Body of pancreas (tissue), 4 donors: ENCODE data around the gene ELL. TPM values are rescaled to one million over a fixed set of nuclear protein-coding genes. Genes with fewer than 3 reads are reported as not detected.

Experiments
- ATAC-seq: fragments of 150-250 bp; one replicate; pipeline ENCODE4 v1.9.1; 2016
- DNase-seq, 4 donors: peaks; one replicate each; pipeline ENCODE4 v3.0.0-alpha.2; 2019
- H3K27ac ChIP-seq, 4 donors: fragments of 200-600 bp; sonication (generic); 1 replicate in 3 of 4; 2 replicates in 1 of 4; pipeline versions ENCODE4 v1.5.1 to v1.6.1; 2016 to 2019; ENCODE audit warnings: mild to moderate bottlenecking in 1 of 4, mixed read lengths in 1 of 4, moderate library complexity in 1 of 4
- H3K27me3 ChIP-seq, 2 donors: fragments of 200-600 bp; sonication (generic); one replicate each; pipeline ENCODE4 v1.6.0; 2016; ENCODE audit warnings: mild to moderate bottlenecking in 1 of 2
- H3K36me3 ChIP-seq, 2 donors: fragments of 200-600 bp; sonication (generic); replicated peaks in 1 of 2; 2 replicates each; pipeline ENCODE4 v1.5.1; 2016; ENCODE audit warnings: low read depth in 2 of 2; ENCODE audit not compliant: insufficient read depth in 1 of 2
- H3K4me1 ChIP-seq: fragments of 200-600 bp; sonication (generic); one replicate; pipeline ENCODE4 v1.6.0; 2016
- H3K4me3 ChIP-seq, 2 donors: fragments of 200-600 bp; sonication (generic); 1 replicate in 1 of 2; 2 replicates in 1 of 2; pipeline ENCODE4 v1.5.1; 2016 to 2019
- H3K9me3 ChIP-seq, 3 donors: fragments of 200-600 bp; sonication (generic); 1 replicate in 2 of 3; 2 replicates in 1 of 3; pipeline ENCODE4 v1.5.1; 2016
- CTCF ChIP-seq, 7 experiments: fragments of 450-650 bp in 4 of 7; fragments of 200-600 bp in 3 of 7; sonication (generic) in 3 of 7; IDR thresholded peaks; one replicate each; pipeline ENCODE4 v1.5.1; 2016 to 2019; ENCODE audit warnings: antibody characterized with exemption in 7 of 7
- POLR2A ChIP-seq, 3 donors: fragments of 450-650 bp; IDR thresholded peaks; one replicate each; pipeline ENCODE4 v1.6.1; 2016; ENCODE audit warnings: antibody characterized with exemption in 3 of 3, mild to moderate bottlenecking in 2 of 3
- WGBS, 2 donors: methylation state at CpG; one replicate each; pipeline ENCODE4 v1.1.5; 2017; 5-methylcytosine and 5-hydroxymethylcytosine counted together
- intact Hi-C: fragments of 100-400 bp; cut with DNase I; formaldehyde crosslinking; loops from one replicate; pipeline ENCODE4 v1.15.1; 2023
- total RNA-seq, 2 donors: library from RNA; depleted of rRNA; stranded (reverse); fragments of >200 nt; gene quantifications; one replicate each; pipeline ENCODE4 v1.1.0, GENCODE V29; 2016

Gene ELL
- total RNA-seq, 2 donors from 2014 or later: 12.5 to 14.2 TPM

GRCh38 chr19:18420930-18421329, 100.9 kb downstream of the ELL start:
- DNase-seq (peak in 2 of 4 donors; percentile 5 to 23), ATAC-seq (no peak)
- Histone ChIP-seq H3K4me1 (peaks cover 61% of the 10 kb centered on the region), H3K4me3 (no peak overlapping the region), H3K27me3 (no peaks in the 10 kb centered on the region), H3K27ac (no peak overlapping the region), H3K36me3 (no peaks in the 10 kb centered on the region), H3K9me3 (no peaks in the 10 kb centered on the region)
- intact Hi-C loops: no loop called here
- WGBS, 2 donors: 17 to 51% methylated on average over 1 to 2 of the region's 2 CpGs
- TF ChIP-seq POLR2A (IDR thresholded peaks at IDR 0.05): no peak
- no peak for TF ChIP-seq CTCF (IDR thresholded peaks at IDR 0.05)

- Histone ChIP-seq H3K4me1 (peaks cover 63% of the 10 kb centered on the region), H3K27me3 (no peaks in the 10 kb centered on the region), H3K27ac (peak overlapping the region; percentile 6 to 83 (median 62)), H3K9me3 (no peaks in the 10 kb centered on the region), H3K36me3 (no peaks in the 10 kb centered on the region), H3K4me3 (peak overlapping the region; percentile 27 to 38)
- WGBS, 2 donors: 0 to 3% methylated on average over 1 to 49 of the region's 97 CpGs
- ATAC-seq (peak; percentile 3), DNase-seq (peak in 3 of 4 donors; percentile 40 to 54 (median 46))
- no peak for TF ChIP-seq CTCF (IDR thresholded peaks at IDR 0.05)
- no peak for TF ChIP-seq POLR2A (IDR thresholded peaks at IDR 0.05)
- intact Hi-C loops: no loop called here
These were observed 102.0 kb downstream of the ELL start for GRCh38 chr19:18419699-18420460.

DNA sequence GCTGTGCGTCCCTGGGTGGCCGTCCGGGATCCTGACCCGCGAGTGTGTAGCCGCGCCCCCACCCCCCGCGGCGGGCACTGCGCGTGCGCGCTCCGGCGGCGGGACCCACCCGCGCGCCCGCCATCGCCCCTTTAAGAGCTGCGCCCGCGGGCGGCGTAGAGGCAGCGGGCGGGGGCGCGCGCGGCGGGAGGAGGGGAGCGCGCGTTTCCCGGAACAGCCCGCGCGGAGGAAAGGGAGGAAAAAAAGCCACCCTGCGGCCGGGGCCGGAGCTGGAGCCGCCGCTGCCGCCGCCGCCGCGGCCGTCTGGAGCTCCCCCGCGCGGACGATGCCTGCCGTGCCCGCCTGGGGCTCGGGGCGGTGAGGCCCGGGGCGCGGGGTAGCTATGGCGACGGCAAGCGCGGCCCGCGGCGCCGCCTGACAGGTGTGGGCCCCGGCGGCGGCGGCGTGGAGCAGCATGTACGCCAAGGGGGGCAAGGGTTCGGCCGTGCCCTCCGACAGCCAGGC, 102.6 kb downstream of the ELL start, which contains the start of gene SSBP4:
Gene SSBP4 (plus strand): TSS at position 204 of the 504 bp plus-strand sequence. CDS start 251 bp downstream, at position 455.
- peak within 1 kb of the TSS; percentile 27 to 38 for H3K4me3 ChIP-seq
- intact Hi-C loops: no loop called here
- H3K36me3 ChIP-seq: no peaks in the 10 kb centered on the region
- ATAC-seq: peak; percentile 74
- peak; percentile 75 to 80 (median 76) for DNase-seq
- H3K27ac ChIP-seq: peak within 1 kb of the TSS; percentile 37 to 83 (median 62)
- WGBS, 2 donors: 0% methylated on average over 24 of the region's 80 CpGs; no CpG with 5 or more reads in 1 of the 2 donors
- TF ChIP-seq POLR2A (IDR thresholded peaks at IDR 0.05): peak in 1 of 3 donors; percentile 16
- peak in 5 of 7 experiments; percentile 17 to 76 (median 43) for TF ChIP-seq CTCF (IDR thresholded peaks at IDR 0.05)
- no peaks in the 10 kb centered on the region for H3K9me3 ChIP-seq
- no peaks in the 10 kb centered on the region for H3K27me3 ChIP-seq
- peaks cover 61% of the 10 kb centered on the region for H3K4me1 ChIP-seq

GRCh38 chr19:18418483-18419194, 103.2 kb downstream of the ELL start:
- DNase-seq: peak; percentile 24 to 52 (median 46)
- intact Hi-C loops: no loop called here

More at GRCh38 chr19:18418483-18419194, 103.2 kb downstream of the ELL start:
- Histone ChIP-seq H3K4me1 (peaks cover 55% of the 10 kb centered on the region), H3K36me3 (no peaks in the 10 kb centered on the region), H3K9me3 (no peaks in the 10 kb centered on the region), H3K27me3 (no peaks in the 10 kb centered on the region), H3K4me3 (no peak overlapping the region), H3K27ac (peak overlapping the region; percentile 37 to 83 (median 62))
- no peak for TF ChIP-seq CTCF (IDR thresholded peaks at IDR 0.05)
- TF ChIP-seq POLR2A (IDR thresholded peaks at IDR 0.05): peak in 1 of 3 donors; percentile 14
- peak; percentile 10 for ATAC-seq
- 7 to 11% methylated on average over 5 to 37 of the region's 39 CpGs for WGBS, 2 donors
